PFSK-1 (cell line): ENCODE measurements around the gene EVA1A.

Experiments used
- POLR2AphosphoS5 ChIP-seq: IDR thresholded peaks from 2 replicates; pipeline ENCODE4 v1.6.1; 2012; ENCODE audit warnings: low read depth, mild to moderate bottlenecking, control low read depth, low read length, moderate library complexity
- TAF1 ChIP-seq: IDR thresholded peaks from 2 replicates; pipeline ENCODE4 v1.6.1; 2012; ENCODE audit warnings: low read length, control low read depth, borderline replicate concordance; ENCODE audit not compliant: insufficient read depth
- TF ChIP-seq, protein P1 (sequence below), 2 experiments: IDR thresholded peaks; 2 replicates each; pipeline versions ENCODE4 v1.6.1 to v1.8.0; 2011 to 2012; ENCODE audit warnings: low read depth in 2 of 2, low read length in 2 of 2, control low read depth in 1 of 2, inconsistent platforms in 1 of 2, mild to moderate bottlenecking in 1 of 2, moderate library complexity in 1 of 2; ENCODE audit not compliant: insufficient read depth in 1 of 2

DNA sequence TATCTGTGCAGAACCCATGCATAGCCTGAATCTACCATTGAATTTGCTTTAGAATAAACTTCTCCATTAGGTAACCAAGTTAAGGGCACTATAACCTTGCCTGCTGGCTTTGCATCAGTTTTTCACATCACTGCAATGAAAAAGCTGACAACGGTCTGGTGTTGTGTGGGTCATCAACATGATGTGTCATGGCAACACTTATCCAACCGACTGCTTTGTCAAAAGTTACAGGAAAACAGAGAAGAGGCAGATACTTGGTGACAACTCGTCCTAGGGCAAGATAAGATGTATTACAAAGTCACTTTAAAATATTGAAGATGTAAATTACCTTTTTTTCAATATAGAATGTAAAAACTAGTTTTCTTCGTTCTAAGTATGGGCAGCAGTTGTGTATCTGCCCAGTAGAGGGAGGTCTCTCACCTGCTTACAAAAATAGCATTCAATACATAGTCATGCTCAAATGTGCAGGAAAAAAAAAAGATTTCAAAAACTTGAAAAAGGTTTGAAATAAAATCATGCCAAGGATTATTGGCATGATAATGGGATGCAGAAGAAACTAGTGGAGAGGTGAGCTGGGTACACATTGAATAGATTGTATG is 96.3 kb downstream of the EVA1A start:
- no peak for TF ChIP-seq POLR2AphosphoS5
- TF ChIP-seq, protein P1, sequence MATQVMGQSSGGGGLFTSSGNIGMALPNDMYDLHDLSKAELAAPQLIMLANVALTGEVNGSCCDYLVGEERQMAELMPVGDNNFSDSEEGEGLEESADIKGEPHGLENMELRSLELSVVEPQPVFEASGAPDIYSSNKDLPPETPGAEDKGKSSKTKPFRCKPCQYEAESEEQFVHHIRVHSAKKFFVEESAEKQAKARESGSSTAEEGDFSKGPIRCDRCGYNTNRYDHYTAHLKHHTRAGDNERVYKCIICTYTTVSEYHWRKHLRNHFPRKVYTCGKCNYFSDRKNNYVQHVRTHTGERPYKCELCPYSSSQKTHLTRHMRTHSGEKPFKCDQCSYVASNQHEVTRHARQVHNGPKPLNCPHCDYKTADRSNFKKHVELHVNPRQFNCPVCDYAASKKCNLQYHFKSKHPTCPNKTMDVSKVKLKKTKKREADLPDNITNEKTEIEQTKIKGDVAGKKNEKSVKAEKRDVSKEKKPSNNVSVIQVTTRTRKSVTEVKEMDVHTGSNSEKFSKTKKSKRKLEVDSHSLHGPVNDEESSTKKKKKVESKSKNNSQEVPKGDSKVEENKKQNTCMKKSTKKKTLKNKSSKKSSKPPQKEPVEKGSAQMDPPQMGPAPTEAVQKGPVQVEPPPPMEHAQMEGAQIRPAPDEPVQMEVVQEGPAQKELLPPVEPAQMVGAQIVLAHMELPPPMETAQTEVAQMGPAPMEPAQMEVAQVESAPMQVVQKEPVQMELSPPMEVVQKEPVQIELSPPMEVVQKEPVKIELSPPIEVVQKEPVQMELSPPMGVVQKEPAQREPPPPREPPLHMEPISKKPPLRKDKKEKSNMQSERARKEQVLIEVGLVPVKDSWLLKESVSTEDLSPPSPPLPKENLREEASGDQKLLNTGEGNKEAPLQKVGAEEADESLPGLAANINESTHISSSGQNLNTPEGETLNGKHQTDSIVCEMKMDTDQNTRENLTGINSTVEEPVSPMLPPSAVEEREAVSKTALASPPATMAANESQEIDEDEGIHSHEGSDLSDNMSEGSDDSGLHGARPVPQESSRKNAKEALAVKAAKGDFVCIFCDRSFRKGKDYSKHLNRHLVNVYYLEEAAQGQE (IDR thresholded peaks at IDR 0.05; ENCODE audit: insufficient read depth in 1 of 2, low read depth in 2 of 2, low read length in 2 of 2): no peak
- no peak for TF ChIP-seq TAF1
